PC-9 (cell line): ENCODE measurements around the gene CTU2. TPM values are rescaled to one million over a fixed set of nuclear protein-coding genes. Genes with fewer than 3 reads are reported as not detected.

Experiments
- BruUV-seq: library from RNA; stranded (reverse); fragments of 400-500 nt; replicated peaks from 2 replicates; lab custom pipeline; 2021; lab: Mats Ljungman, UMichigan
- CTCF ChIA-PET: fragments of 300-600 bp; sonication (Branson Sonifier 250); formaldehyde crosslinking; loops from one replicate; lab custom pipeline; 2022; ENCODE audit warnings: antibody characterized with exemption; lab: Charles Lee
- POLR2A ChIA-PET: fragments of 300-600 bp; sonication (Branson Sonifier 250); formaldehyde crosslinking; loops from one replicate; lab custom pipeline; 2022; ENCODE audit warnings: antibody characterized with exemption; ENCODE audit not compliant: unreplicated experiment; lab: Charles Lee
- DNase-seq, 2 experiments: peaks; one replicate each; pipeline versions ENCODE4 v3.0.0 to v3.0.0-alpha.2; 2015 to 2022; ENCODE audit warnings: mixed read lengths in 1 of 2
- H2AFZ ChIP-seq: fragments of 200-600 bp; sonication (generic); 2 replicates; pipeline ENCODE4 v1.8.1; 2017; ENCODE audit warnings: antibody characterized with exemption
- H3F3A ChIP-seq: fragments of 200-600 bp; sonication (generic); 2 replicates; pipeline ENCODE4 v1.8.1; 2017; ENCODE audit warnings: antibody characterized with exemption, mild to moderate bottlenecking, low read depth; ENCODE audit not compliant: insufficient read depth
- H3K27ac ChIP-seq: fragments of 200-600 bp; sonication (generic); 2 replicates; pipeline ENCODE4 v1.6.1; 2016; ENCODE audit warnings: mixed run types
- H3K27me3 ChIP-seq: fragments of 200-600 bp; sonication (generic); 2 replicates; pipeline ENCODE4 v1.6.1; 2016; ENCODE audit warnings: low read depth, mixed run types; ENCODE audit not compliant: insufficient read depth
- H3K36me3 ChIP-seq: fragments of 200-600 bp; sonication (generic); 2 replicates; pipeline ENCODE4 v1.6.1; 2016; ENCODE audit warnings: low read depth, mixed run types
- H3K4me1 ChIP-seq: fragments of 200-600 bp; sonication (generic); replicated peaks from 2 replicates; pipeline ENCODE4 v1.6.1; 2016; ENCODE audit warnings: mixed run types; ENCODE audit not compliant: insufficient read depth
- H3K4me2 ChIP-seq: fragments of 200-600 bp; sonication (generic); 2 replicates; pipeline ENCODE4 v1.6.1; 2017; ENCODE audit warnings: mixed run types
- H3K4me3 ChIP-seq: fragments of 200-600 bp; sonication (generic); 2 replicates; pipeline ENCODE4 v1.6.1; 2016; ENCODE audit warnings: mixed run types
- H3K79me2 ChIP-seq: fragments of 200-600 bp; sonication (generic); 2 replicates; pipeline ENCODE4 v1.6.1; 2017; ENCODE audit warnings: low read depth, mixed run types
- H3K9me2 ChIP-seq: fragments of 200-600 bp; sonication (generic); 2 replicates; pipeline ENCODE4 v1.8.1; 2017; ENCODE audit warnings: mild to moderate bottlenecking; ENCODE audit not compliant: insufficient read depth
- H3K9me3 ChIP-seq: fragments of 200-600 bp; sonication (generic); 2 replicates; pipeline ENCODE4 v1.8.1; 2016; ENCODE audit warnings: low read depth; ENCODE audit not compliant: insufficient read depth
- H4K20me1 ChIP-seq: fragments of 200-600 bp; sonication (generic); 2 replicates; pipeline ENCODE4 v1.8.1; 2017; ENCODE audit not compliant: insufficient read depth
- CTCF ChIP-seq: fragments of 200-600 bp; sonication (generic); conservative IDR thresholded peaks from 2 replicates; pipeline ENCODE4 v1.6.1; 2017; ENCODE audit warnings: mixed run types, antibody characterized with exemption, mild to moderate bottlenecking, moderate library complexity
- EZH2 ChIP-seq: fragments of 200-600 bp; sonication (generic); IDR thresholded peaks from 2 replicates; pipeline ENCODE4 v1.8.0; 2017; ENCODE audit warnings: antibody characterized with exemption, low read depth
- intact Hi-C: fragments of 100-400 bp; cut with micrococcal nuclease; formaldehyde crosslinking; loops from one replicate; pipeline ENCODE4 v1.10.0; 2022; ENCODE audit not compliant: unreplicated experiment
- total RNA-seq: library from RNA; stranded (reverse); gene quantifications from 2 replicates; pipeline ENCODE4 v1.2.3, GENCODE V29; 2021

CTU2 gene
- total RNA-seq, 1 experiment from 2014 or later, result 20.0 TPM

GRCh38 chr16:88723507-88723887 lies 17.2 kb downstream of the CTU2 start:
- BruUV-seq, result no TSS peak
- H3K36me3 ChIP-seq, result 0 out of 2 replicates have a peak, but pooled peaks cover 3% of the 10 kb centered on the region
- intact Hi-C loops, result no loop called here
- TF ChIP-seq CTCF (no peak), EZH2 (no peak)
- no peak for DNase-seq
- peaks cover 3% of the 10 kb centered on the region; the same call in 1 of the 2 replicates for H4K20me1 ChIP-seq
- no peaks in the 10 kb centered on the region for H3K27me3 ChIP-seq
- H3K79me2 ChIP-seq, result no peaks in the 10 kb centered on the region
- H3K4me1 ChIP-seq, result no peaks in the 10 kb centered on the region
- no peak overlapping the region for H3K27ac ChIP-seq
- H3K4me2 ChIP-seq, result no peak overlapping the region
- H3K9me2 ChIP-seq, result no peaks in the 10 kb centered on the region
- H3K9me3 ChIP-seq, result no peaks in the 10 kb centered on the region
- POLR2A ChIA-PET, result no interaction called here
- peaks cover 3% of the 10 kb centered on the region; the same call in 1 of the 2 replicates for H3F3A ChIP-seq
- no peak overlapping the region for H2AFZ ChIP-seq
- no peak overlapping the region for H3K4me3 ChIP-seq
- CTCF ChIA-PET, result no interaction called here

- Histone ChIP-seq H3K27ac (no peak overlapping the region), H2AFZ (no peak overlapping the region), H3F3A (0 out of 2 replicates have a peak, but pooled peaks cover 3% of the 10 kb centered on the region), H3K4me3 (no peak overlapping the region), H3K9me2 (no peaks in the 10 kb centered on the region), H3K4me2 (no peak overlapping the region), H3K4me1 (no peaks in the 10 kb centered on the region), H4K20me1 (no peaks in the 10 kb centered on the region; the same call in 1 of the 2 replicates), H3K79me2 (no peaks in the 10 kb centered on the region), H3K27me3 (no peaks in the 10 kb centered on the region), H3K9me3 (no peaks in the 10 kb centered on the region), H3K36me3 (0 out of 2 replicates have a peak, but pooled peaks cover 3% of the 10 kb centered on the region)
- no TSS peak for BruUV-seq
- ChIA-PET CTCF (no interaction called here), POLR2A (no interaction called here)
- DNase-seq, result no peak
- TF ChIP-seq CTCF, result no peak
- TF ChIP-seq EZH2, result no peak
- intact Hi-C loops, result no loop called here
Measured at GRCh38 chr16:88723911-88724310, 17.6 kb downstream of the CTU2 start.

- Histone ChIP-seq H3K27me3 (no peaks in the 10 kb centered on the region), H3K79me2 (no peaks in the 10 kb centered on the region), H2AFZ (no peak overlapping the region), H3K9me2 (no peaks in the 10 kb centered on the region), H3F3A (no peaks in the 10 kb centered on the region), H3K36me3 (no peaks in the 10 kb centered on the region), H3K9me3 (no peaks in the 10 kb centered on the region), H4K20me1 (no peaks in the 10 kb centered on the region), H3K4me2 (no peak overlapping the region), H3K4me3 (no peak overlapping the region), H3K27ac (no peak overlapping the region), H3K4me1 (no peaks in the 10 kb centered on the region)
- BruUV-seq, result no TSS peak
- TF ChIP-seq CTCF (no peak), EZH2 (no peak)
- ChIA-PET POLR2A (no interaction called here), CTCF (no interaction called here)
- DNase-seq, result no peak
- intact Hi-C loops, result no loop called here
Measured at GRCh38 chr16:88724855-88725555, 18.7 kb downstream of the CTU2 start.
